Smooth muscle cell (in vitro differentiated cells): ENCODE measurements around the gene KRTAP19-3. TPM values are rescaled to one million over a fixed set of nuclear protein-coding genes. Genes with fewer than 3 reads are reported as not detected.
"Not testable (repeated sequence)": the region's sequence is repeated elsewhere in the genome, so short reads cannot be mapped to it uniquely, and the experiment has no call there.

ENCODE experiments used
- DNase-seq: peaks from one replicate; lab custom pipeline; 2025; ENCODE audit not compliant: unreplicated experiment; lab: John Stamatoyannopoulos, UW
- H2AFZ ChIP-seq: fragments of 200-600 bp; sonication (generic); 2 replicates; pipeline ENCODE4 v1.6.0; 2016; ENCODE audit warnings: antibody characterized with exemption, low read depth, mild to moderate bottlenecking
- H3F3A ChIP-seq: fragments of 200-600 bp; sonication (generic); 2 replicates; pipeline ENCODE4 v1.6.0; 2017; ENCODE audit warnings: antibody characterized with exemption, low read depth
- H3K27ac ChIP-seq: fragments of 200-600 bp; sonication (generic); 2 replicates; pipeline ENCODE4 v1.5.1; 2016; ENCODE audit warnings: low read depth, mild to moderate bottlenecking
- H3K27me3 ChIP-seq: fragments of 200-600 bp; sonication (generic); 2 replicates; pipeline ENCODE4 v1.6.1; 2016; ENCODE audit warnings: low read depth, mild to moderate bottlenecking
- H3K36me3 ChIP-seq: fragments of 200-600 bp; sonication (generic); 2 replicates; pipeline ENCODE4 v1.5.1; 2016; ENCODE audit warnings: low read depth
- H3K4me1 ChIP-seq: fragments of 200-600 bp; sonication (generic); 2 replicates; pipeline ENCODE4 v1.5.1; 2016; ENCODE audit warnings: low read depth
- H3K4me2 ChIP-seq: fragments of 200-600 bp; sonication (generic); 2 replicates; pipeline ENCODE4 v1.6.0; 2016; ENCODE audit warnings: mild to moderate bottlenecking
- H3K4me3 ChIP-seq: fragments of 200-600 bp; sonication (generic); 2 replicates; pipeline ENCODE4 v1.5.1; 2016; ENCODE audit warnings: mild to moderate bottlenecking
- H3K79me2 ChIP-seq: fragments of 200-600 bp; sonication (generic); 2 replicates; pipeline ENCODE4 v1.6.0; 2016; ENCODE audit warnings: low read depth, mild to moderate bottlenecking
- H3K9ac ChIP-seq: fragments of 200-600 bp; sonication (generic); 2 replicates; pipeline ENCODE4 v1.6.0; 2016; ENCODE audit warnings: low read depth
- H3K9me3 ChIP-seq: fragments of 200-600 bp; sonication (generic); replicated peaks from 2 replicates; pipeline ENCODE4 v1.5.1; 2016; ENCODE audit warnings: low read depth
- H4K20me1 ChIP-seq: fragments of 200-600 bp; sonication (generic); 2 replicates; pipeline ENCODE4 v1.6.0; 2016; ENCODE audit warnings: low read depth
- CTCF ChIP-seq: fragments of 200-600 bp; sonication (generic); IDR thresholded peaks from 2 replicates; pipeline ENCODE4 v1.5.1; 2017; ENCODE audit warnings: borderline replicate concordance, mild to moderate bottlenecking, antibody characterized with exemption; ENCODE audit not compliant: insufficient read depth, poor library complexity, severe bottlenecking
- WGBS: methylation state at CpG from one replicate; pipeline ENCODE4 v1.1.7; 2016; ENCODE audit warnings: low lambda C conversion rate; 5-methylcytosine and 5-hydroxymethylcytosine counted together
- polyA plus RNA-seq: library from polyadenylated mRNA; unstranded; fragments of >200 nt; fragmentation: Nextera tagmentation; extraction: Ambion mirVana; gene quantifications from 2 replicates; pipeline ENCODE4 v1.2.1, GENCODE V29; 2016
- total RNA-seq: library from RNA; depleted of rRNA; stranded (reverse); fragments of >200 nt; gene quantifications from 2 replicates; pipeline ENCODE4 v1.2.3, GENCODE V29; 2014

Gene KRTAP19-3
- not detected in 2 replicates for total RNA-seq
- not detected in 2 replicates for polyA plus RNA-seq

DNA sequence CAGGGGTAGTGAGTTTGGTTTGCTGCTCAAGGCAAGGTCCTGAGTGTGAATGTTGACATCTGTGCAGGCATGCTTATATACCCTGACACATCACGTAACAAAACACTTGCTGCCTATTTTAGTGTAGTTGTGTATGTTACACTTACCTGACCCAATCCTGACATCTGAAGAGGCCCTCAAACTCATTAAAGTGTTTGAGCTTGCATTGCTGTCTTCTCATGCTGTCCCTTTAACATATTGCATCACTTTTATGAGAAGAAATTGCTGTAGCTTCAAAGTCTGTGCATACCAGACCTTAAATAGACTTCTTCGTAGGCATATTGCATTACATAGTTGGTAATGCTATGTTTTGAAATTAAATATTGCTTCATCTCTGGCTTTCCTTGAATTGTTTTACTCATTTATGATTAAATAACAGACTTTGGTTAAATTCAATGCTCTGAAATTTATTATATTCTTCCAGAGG, at the start of gene KRTAP19-3:
Gene KRTAP19-3 (minus strand): TSS at position 51 of the 466 bp plus-strand sequence. CDS start 56 bp downstream, outside the sequence.
- Histone ChIP-seq H2AFZ (no peak within 1 kb of the TSS), H4K20me1 (no peaks in the 10 kb centered on the region), H3K4me2 (no peak within 1 kb of the TSS), H3K9ac (no peak within 1 kb of the TSS), H3K36me3 (no peaks in the 10 kb centered on the region), H3K4me3 (no peak within 1 kb of the TSS), H3K4me1 (no peaks in the 10 kb centered on the region), H3K79me2 (no peaks in the 10 kb centered on the region), H3F3A (no peaks in the 10 kb centered on the region), H3K9me3 (no peaks in the 10 kb centered on the region), H3K27ac (no peak within 1 kb of the TSS), H3K27me3 (no peaks in the 10 kb centered on the region)
- no peak for DNase-seq
- 77% methylated on average over 2 of the region's 2 CpGs for WGBS
- no peak for TF ChIP-seq CTCF

- Histone ChIP-seq H3K4me1 (no peaks in the 10 kb centered on the region), H3K27me3 (no peaks in the 10 kb centered on the region), H3K27ac (no peak overlapping the region), H2AFZ (no peak overlapping the region), H3K9ac (no peak overlapping the region), H3F3A (no peaks in the 10 kb centered on the region), H3K4me2 (no peak overlapping the region), H4K20me1 (no peaks in the 10 kb centered on the region), H3K4me3 (no peak overlapping the region), H3K9me3 (no peaks in the 10 kb centered on the region), H3K79me2 (no peaks in the 10 kb centered on the region), H3K36me3 (no peaks in the 10 kb centered on the region)
- TF ChIP-seq CTCF = no peak
- 91% methylated on average over 1 of the region's 1 CpG for WGBS
- DNase-seq = no peak
Measured at GRCh38 chr21:30518876-30519275, 27.1 kb upstream of the KRTAP19-3 start.

DNA sequence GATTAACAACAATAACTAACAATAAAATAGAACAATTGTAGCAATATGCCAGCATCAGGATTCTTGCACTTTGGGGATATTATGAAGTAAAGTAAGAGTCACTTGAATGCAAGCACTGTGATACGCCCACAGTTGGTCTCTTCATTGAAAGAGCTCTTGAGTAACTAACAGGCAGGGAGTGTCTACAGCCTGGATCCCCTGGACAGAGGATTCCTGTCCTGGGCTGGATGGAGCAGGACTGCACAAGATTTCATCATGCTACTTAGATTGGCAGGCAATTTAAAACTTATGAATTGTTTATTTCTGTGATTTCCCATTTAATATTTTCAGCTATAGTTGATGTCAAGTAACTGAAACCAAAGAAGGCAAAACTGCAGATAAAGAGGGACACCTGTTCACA, 23.9 kb upstream of the KRTAP19-3 start:
- Histone ChIP-seq H3K4me2 (no peak overlapping the region), H3K9ac (no peak overlapping the region), H3F3A (no peaks in the 10 kb centered on the region), H3K27me3 (no peaks in the 10 kb centered on the region), H3K27ac (no peak overlapping the region), H3K9me3 (no peaks in the 10 kb centered on the region), H2AFZ (no peak overlapping the region), H3K4me1 (no peaks in the 10 kb centered on the region), H3K79me2 (no peaks in the 10 kb centered on the region), H4K20me1 (no peaks in the 10 kb centered on the region), H3K36me3 (no peaks in the 10 kb centered on the region), H3K4me3 (no peak overlapping the region)
- no peak for DNase-seq
- 96% methylated on average over 1 of the region's 1 CpG for WGBS
- TF ChIP-seq CTCF = no peak

- H3F3A ChIP-seq, H3K4me3 ChIP-seq, DNase-seq, H3K79me2 ChIP-seq, H4K20me1 ChIP-seq, H3K9ac ChIP-seq, H3K27ac ChIP-seq, H3K36me3 ChIP-seq, H3K4me1 ChIP-seq, H3K27me3 ChIP-seq, H3K4me2 ChIP-seq, H2AFZ ChIP-seq, H3K9me3 ChIP-seq: not testable (repeated sequence)
- TF ChIP-seq CTCF = peak; percentile 28
- WGBS = 23% methylated on average over 4 of the region's 4 CpGs
Measured at GRCh38 chr21:30505621-30506205, 13.9 kb upstream of the KRTAP19-3 start.
